GM23338 (cell line): ENCODE results near the gene ACOXL. TPM values are rescaled to one million over a fixed set of nuclear protein-coding genes. Genes with fewer than 3 reads are reported as not detected.

ENCODE experiments used
- ATAC-seq: fragments of 200-7000 bp; cut with Tn5 transposase; 3 replicates; pipeline ENCODE4 v1.9.1; 2020
- DNase-seq: peaks from one replicate; pipeline ENCODE4 v3.0.0-alpha.2; 2015; ENCODE audit warnings: low spot score
- H2AFZ ChIP-seq: fragments of 200-600 bp; sonication (generic); 2 replicates; pipeline ENCODE4 v1.8.0; 2016; ENCODE audit warnings: antibody characterized with exemption, mild to moderate bottlenecking, moderate library complexity
- H3F3A ChIP-seq: fragments of 200-600 bp; sonication (generic); replicated peaks from 2 replicates; pipeline ENCODE4 v1.8.0; 2017; ENCODE audit warnings: antibody characterized with exemption, mixed run types, low read depth
- H3K27ac ChIP-seq: fragments of 200-600 bp; sonication (generic); 2 replicates; pipeline ENCODE4 v1.6.1; 2016; ENCODE audit warnings: low read depth
- H3K27me3 ChIP-seq: fragments of 200-600 bp; sonication (generic); 2 replicates; pipeline ENCODE4 v1.8.0; 2016; ENCODE audit warnings: mild to moderate bottlenecking, mixed run types, moderate library complexity; ENCODE audit not compliant: insufficient read depth
- H3K36me3 ChIP-seq: fragments of 200-600 bp; sonication (generic); 2 replicates; pipeline ENCODE4 v1.8.0; 2016; ENCODE audit warnings: mild to moderate bottlenecking; ENCODE audit not compliant: insufficient read depth
- H3K4me1 ChIP-seq: fragments of 200-600 bp; sonication (generic); 2 replicates; pipeline ENCODE4 v1.8.0; 2016; ENCODE audit warnings: mild to moderate bottlenecking, moderate library complexity; ENCODE audit not compliant: insufficient read depth
- H3K4me2 ChIP-seq: fragments of 200-600 bp; sonication (generic); 2 replicates; pipeline ENCODE4 v1.7.1; 2017; ENCODE audit warnings: mixed run types
- H3K4me3 ChIP-seq: fragments of 200-600 bp; sonication (generic); 2 replicates; pipeline ENCODE4 v1.6.1; 2016; ENCODE audit warnings: mixed run types
- H3K79me2 ChIP-seq: fragments of 200-600 bp; sonication (generic); replicated peaks from 2 replicates; pipeline ENCODE4 v1.8.0; 2017; ENCODE audit warnings: mild to moderate bottlenecking; ENCODE audit not compliant: insufficient read depth
- H3K9me2 ChIP-seq: fragments of 200-600 bp; sonication (generic); 2 replicates; pipeline ENCODE4 v1.8.0; 2017; ENCODE audit not compliant: insufficient read depth
- H4K20me1 ChIP-seq: fragments of 200-600 bp; sonication (generic); replicated peaks from 2 replicates; pipeline ENCODE4 v1.8.0; 2017; ENCODE audit warnings: mild to moderate bottlenecking; ENCODE audit not compliant: insufficient read depth
- H3K27ac Mint-ChIP-seq: 2 replicates; pipeline ENCODE4 v1.8.0; 2020; ENCODE audit warnings: inconsistent platforms, mild to moderate bottlenecking, moderate library complexity, mixed read lengths
- H3K27me3 Mint-ChIP-seq: 3 replicates; pipeline ENCODE4 v1.8.0; 2022; ENCODE audit warnings: low read depth, mild to moderate bottlenecking, moderate library complexity, mixed read lengths, inconsistent platforms; ENCODE audit not compliant: insufficient read depth, poor library complexity
- H3K36me3 Mint-ChIP-seq: 3 replicates; pipeline ENCODE4 v1.8.0; 2021; ENCODE audit warnings: low read depth, mild to moderate bottlenecking, inconsistent platforms, moderate library complexity, mixed read lengths
- H3K4me1 Mint-ChIP-seq: 3 replicates; pipeline ENCODE4 v1.8.0; 2020; ENCODE audit warnings: mild to moderate bottlenecking, inconsistent platforms, mixed read lengths
- H3K4me3 Mint-ChIP-seq: 3 replicates; pipeline ENCODE4 v1.8.0; 2021; ENCODE audit warnings: moderate library complexity, mild to moderate bottlenecking, inconsistent platforms, mixed read lengths
- H3K9me3 Mint-ChIP-seq: 3 replicates; pipeline ENCODE4 v1.8.0; 2020; ENCODE audit warnings: moderate library complexity, mild to moderate bottlenecking, inconsistent platforms, mixed read lengths
- CTCF ChIP-seq, 2 experiments: fragments of 200-600 bp in 1 of 2; sonication (generic) in 1 of 2; conservative IDR thresholded peaks; 2 replicates each; pipeline versions ENCODE4 v1.5.1 to v1.6.1; 2016 to 2017; ENCODE audit warnings: antibody characterized with exemption in 2 of 2, low read depth in 2 of 2, mild to moderate bottlenecking in 2 of 2, moderate library complexity in 1 of 2
- EZH2 ChIP-seq: fragments of 200-600 bp; sonication (generic); IDR thresholded peaks from one replicate; pipeline ENCODE4 v1.8.0; 2017; ENCODE audit warnings: antibody characterized with exemption, mild to moderate bottlenecking, low read depth; ENCODE audit not compliant: unreplicated experiment
- EZH2phosphoT487 ChIP-seq: fragments of 200-600 bp; sonication (generic); IDR thresholded peaks from one replicate; pipeline ENCODE4 v1.8.1; 2018; ENCODE audit warnings: antibody characterized with exemption; ENCODE audit not compliant: unreplicated experiment
- JUNB ChIP-seq: IDR thresholded peaks from one replicate; pipeline ENCODE4 v1.6.1; 2016; ENCODE audit warnings: antibody characterized with exemption; ENCODE audit not compliant: unreplicated experiment
- NANOG ChIP-seq: IDR thresholded peaks from 2 replicates; pipeline ENCODE4 v1.6.1; 2016; ENCODE audit warnings: antibody characterized with exemption, borderline replicate concordance
- POLR2AphosphoS5 ChIP-seq: IDR thresholded peaks from 2 replicates; pipeline ENCODE4 v1.6.1; 2016; ENCODE audit warnings: antibody characterized with exemption, low read depth
- REST ChIP-seq: IDR thresholded peaks from one replicate; pipeline ENCODE4 v1.6.1; 2018; ENCODE audit warnings: antibody characterized with exemption; ENCODE audit not compliant: unreplicated experiment
- STAT1 ChIP-seq: IDR thresholded peaks from one replicate; pipeline ENCODE4 v1.6.1; 2016; ENCODE audit warnings: antibody characterized with exemption; ENCODE audit not compliant: unreplicated experiment
- ZNF114 ChIP-seq: fragments of 250-450 bp; sonication (Bioruptor Pico); IDR thresholded peaks from 2 replicates; pipeline ENCODE4 v1.5.0; 2020; ENCODE audit warnings: mild to moderate bottlenecking, moderate library complexity
- ZNF331 ChIP-seq: fragments of 250-450 bp; sonication (Bioruptor Pico); IDR thresholded peaks from 2 replicates; pipeline ENCODE4 v1.5.0; 2020; ENCODE audit warnings: low read depth, mild to moderate bottlenecking, moderate library complexity
- polyA plus RNA-seq: library from polyadenylated mRNA; unstranded; fragments of >200 nt; fragmentation: Nextera tagmentation; extraction: Ambion mirVana; gene quantifications from 2 replicates; pipeline ENCODE4 v1.2.1, GENCODE V29; 2016
- total RNA-seq: library from RNA; depleted of rRNA; stranded (reverse); fragments of >200 nt; shearing (Covaris generic); gene quantifications from 2 replicates; pipeline ENCODE4 v1.2.3, GENCODE V29; 2014

ACOXL gene
- total and polyA plus RNA-seq, 2 experiments from 2014 or later, result 9.0 to 14.7 TPM

- TF ChIP-seq REST, result no peak
- no peak for TF ChIP-seq JUNB
- TF ChIP-seq EZH2phosphoT487, result no peak
These were observed 284.8 kb downstream of the ACOXL start (continued) for GRCh38 chr2:111017034-111017622.

GRCh38 chr2:111017909-111018308, 285.5 kb downstream of the ACOXL start:
- no peaks in the 10 kb centered on the region for H3K36me3 ChIP-seq
- DNase-seq (no peak), ATAC-seq (no peak)
- H3K9me2 ChIP-seq, result no peaks in the 10 kb centered on the region
- peaks cover 13% of the 10 kb centered on the region for H3K9me3 Mint-ChIP-seq
- no peak overlapping the region for H3K27ac ChIP-seq
- peaks cover 6% of the 10 kb centered on the region for H3K27me3 Mint-ChIP-seq
- H3K4me1 Mint-ChIP-seq, result no peaks in the 10 kb centered on the region
- H3F3A ChIP-seq, result no peaks in the 10 kb centered on the region
- H4K20me1 ChIP-seq, result no peaks in the 10 kb centered on the region
- H3K36me3 Mint-ChIP-seq, result peaks cover 7% of the 10 kb centered on the region; the same call in 1 of the 3 replicates
- H2AFZ ChIP-seq, result no peak overlapping the region
- H3K4me2 ChIP-seq, result no peak overlapping the region
- no peak overlapping the region for H3K4me3 Mint-ChIP-seq
- no peaks in the 10 kb centered on the region for H3K79me2 ChIP-seq
- no peaks in the 10 kb centered on the region for H3K27me3 ChIP-seq
- H3K27ac Mint-ChIP-seq, result peak overlapping the region; percentile 34; the same call in 1 of the 2 replicates
- H3K4me1 ChIP-seq, result no peaks in the 10 kb centered on the region
- no peak overlapping the region for H3K4me3 ChIP-seq
- TF ChIP-seq REST (no peak), ZNF114 (CRISPR knock-in tag) (no peak), EZH2phosphoT487 (no peak), CTCF (conservative IDR thresholded peaks at IDR 0.05; ENCODE audit: low read depth in 2 of 2) (no peak), JUNB (no peak), STAT1 (no peak), EZH2 (no peak), POLR2AphosphoS5 (no peak), ZNF331 (no peak), NANOG (no peak)
